ENCODE measurements around the gene RNMT.
"Not testable (repeated sequence)": the region's sequence is repeated elsewhere in the genome, so short reads cannot be mapped to it uniquely, and the experiment has no call there.

The RNMT gene

DNA sequence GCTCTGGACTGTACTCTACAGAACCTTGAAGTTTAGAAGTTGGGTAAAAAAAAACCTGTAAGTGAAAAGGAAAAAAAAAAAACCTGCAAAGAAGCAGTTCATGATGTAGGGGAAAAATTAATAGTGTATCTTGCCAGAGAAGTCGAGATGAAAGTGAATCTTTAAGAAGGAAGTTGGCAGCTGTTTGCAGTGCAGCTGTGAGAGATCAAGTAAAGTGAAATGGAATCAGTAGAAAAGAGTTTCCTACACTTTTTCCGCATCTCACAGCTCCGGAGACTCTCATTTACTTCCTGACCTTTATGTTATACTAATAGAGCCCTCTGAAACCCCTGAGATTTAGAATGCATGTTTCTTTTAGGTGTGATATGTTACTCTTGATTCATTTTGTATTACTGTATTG is 19.2 kb downstream of the RNMT start:
- DNase-seq = no peak

DNA sequence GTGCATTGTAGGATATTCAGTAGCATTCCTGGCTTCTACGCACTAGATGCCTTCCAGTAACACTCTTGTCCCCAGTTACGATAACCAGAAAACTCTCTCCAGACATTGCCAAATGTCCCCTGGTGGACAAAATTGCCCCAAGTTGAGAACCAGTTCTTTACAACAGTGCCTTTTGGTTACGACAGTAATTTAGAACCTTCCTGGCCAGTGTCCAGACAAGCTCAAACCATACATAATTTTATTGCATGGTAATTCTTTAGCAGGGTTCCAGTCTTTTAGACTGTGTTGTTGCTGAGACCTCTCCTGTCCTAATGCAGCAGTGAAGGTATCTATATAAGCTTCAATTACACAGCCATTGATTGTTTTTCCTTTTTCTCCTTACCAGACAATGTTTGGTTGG is 20.2 kb downstream of the RNMT start:
- no peak for DNase-seq

DNA sequence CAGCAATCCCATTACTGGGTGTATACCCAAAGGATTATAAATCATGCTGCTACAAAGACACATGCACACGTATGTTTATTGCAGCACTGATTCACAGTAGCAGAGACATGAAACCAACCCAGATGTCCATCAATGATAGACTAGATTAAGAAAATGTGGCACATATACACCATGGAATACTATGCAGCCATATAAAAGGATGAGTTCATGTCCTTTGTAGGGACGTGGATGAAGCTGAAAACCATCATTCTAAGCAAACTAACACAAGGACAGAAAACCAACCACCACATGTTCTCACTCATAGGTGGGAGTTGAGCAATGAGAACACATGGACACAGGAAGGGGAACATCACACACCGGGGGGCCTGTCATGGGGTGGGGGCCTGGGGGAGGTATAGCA is 25.1 kb downstream of the RNMT start:
- DNase-seq = not testable (repeated sequence)

DNA sequence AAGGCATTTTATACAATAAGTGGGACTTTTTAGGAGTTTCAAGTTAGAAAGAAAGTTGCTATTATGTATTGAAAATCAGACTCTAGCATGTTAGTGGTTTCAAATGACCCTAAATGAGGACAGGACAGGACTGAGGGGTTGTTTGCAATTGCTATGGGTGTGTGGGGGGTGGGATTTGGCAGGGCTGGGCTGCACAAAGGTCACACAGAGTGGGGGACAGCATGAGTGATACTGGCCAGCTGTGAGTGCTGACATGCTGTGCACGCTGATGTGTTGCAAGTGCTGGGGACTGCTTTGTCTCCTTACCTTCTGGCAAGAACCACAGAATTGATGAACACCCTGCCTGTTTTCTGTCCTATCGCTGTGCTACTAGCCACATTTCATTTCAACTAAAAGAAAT is 29.8 kb downstream of the RNMT start:
- no peak for DNase-seq

DNA sequence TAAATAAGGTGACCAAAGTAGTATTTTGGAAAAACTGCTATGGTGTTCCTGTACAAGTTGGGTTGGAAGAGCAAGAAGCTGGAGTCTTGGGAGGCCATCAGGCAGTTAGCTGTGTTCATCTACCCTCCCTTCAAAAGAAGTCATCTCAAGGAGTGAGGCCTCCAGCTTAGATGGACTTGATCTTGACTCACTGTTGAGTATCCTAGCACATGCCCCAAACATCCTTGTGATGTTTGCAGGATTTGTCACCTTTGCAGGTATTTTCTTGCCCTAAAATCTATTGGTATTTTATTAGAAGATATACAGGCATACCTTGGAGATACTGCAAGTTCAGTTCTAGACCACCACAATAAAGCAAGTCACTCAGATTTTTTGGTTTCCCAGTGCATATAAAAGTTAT is 30.2 kb downstream of the RNMT start:
- DNase-seq = no peak

DNA sequence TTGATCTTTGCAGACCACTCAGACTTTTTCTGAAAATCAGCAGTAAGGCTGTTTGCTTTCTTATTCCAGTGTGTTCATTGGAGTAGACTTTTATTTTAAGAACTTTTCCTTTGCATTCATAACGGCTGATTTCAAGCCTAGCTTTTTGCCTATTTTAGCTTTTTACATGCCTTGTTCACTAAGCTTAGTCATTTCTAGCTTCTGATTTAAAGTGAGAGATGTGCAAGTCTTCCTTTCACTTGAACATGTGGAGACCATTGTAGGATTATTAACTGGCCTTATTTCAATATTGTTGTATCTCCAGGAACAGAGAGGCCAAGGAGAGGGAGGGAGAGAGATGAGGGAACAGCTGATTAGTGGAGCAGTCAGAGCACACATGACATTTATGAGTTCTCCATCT is 32.1 kb downstream of the RNMT start:
- no peak for DNase-seq

DNA sequence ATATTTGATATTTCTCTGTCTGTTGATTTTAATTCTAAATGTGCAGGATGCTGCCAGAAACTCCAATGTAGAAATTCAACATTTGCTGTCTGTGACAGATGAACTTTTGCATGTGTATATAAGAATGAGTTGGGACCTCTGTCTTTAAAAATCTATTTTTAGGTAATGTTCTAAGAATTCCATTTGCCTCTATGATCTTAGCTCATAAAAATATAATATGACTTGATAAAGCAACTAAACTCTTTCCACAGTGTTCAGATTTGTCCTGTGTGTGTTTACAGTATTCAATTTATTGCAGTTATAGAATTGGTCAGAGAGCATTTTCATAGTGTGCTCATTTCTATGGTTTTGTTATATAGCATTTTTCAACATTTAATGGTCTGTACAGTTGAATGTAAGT is 33.6 kb downstream of the RNMT start:
- no peak for DNase-seq

DNA sequence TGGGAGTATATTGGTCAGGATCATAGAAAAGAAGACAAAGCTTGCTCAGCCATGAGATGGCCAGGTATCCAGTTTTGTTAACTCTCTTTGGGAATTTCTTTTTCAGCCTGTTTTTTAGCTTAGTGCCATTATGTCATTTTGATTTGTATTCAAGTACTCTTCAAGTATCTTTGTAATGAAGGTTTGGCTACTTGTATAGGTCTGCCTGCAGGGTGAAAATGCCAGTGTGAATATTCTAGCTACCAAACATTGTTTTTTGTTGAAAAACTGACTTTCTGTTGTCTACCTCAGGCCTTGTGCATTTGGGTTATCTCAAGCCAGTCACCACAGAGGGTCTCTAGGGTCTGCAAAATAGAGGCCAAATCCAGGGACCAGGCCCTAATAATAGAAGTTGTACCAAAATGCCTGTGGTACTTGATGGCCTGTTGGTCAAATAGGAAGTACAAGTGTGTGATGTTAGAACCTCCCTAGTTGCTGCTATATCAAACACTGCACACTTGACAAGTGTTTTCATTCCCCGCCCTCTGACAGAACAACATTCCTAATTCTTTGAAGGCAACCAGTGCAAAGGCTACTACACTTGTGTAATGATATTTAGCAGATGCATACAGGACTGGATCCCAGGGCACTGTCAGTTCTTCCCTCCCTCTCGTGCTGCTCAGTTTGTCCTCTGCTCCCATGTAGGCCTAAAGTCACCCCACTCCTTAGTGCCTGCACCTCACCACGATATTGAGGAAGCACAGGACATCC is 36.4 kb downstream of the RNMT start:
- no peak for DNase-seq

DNA sequence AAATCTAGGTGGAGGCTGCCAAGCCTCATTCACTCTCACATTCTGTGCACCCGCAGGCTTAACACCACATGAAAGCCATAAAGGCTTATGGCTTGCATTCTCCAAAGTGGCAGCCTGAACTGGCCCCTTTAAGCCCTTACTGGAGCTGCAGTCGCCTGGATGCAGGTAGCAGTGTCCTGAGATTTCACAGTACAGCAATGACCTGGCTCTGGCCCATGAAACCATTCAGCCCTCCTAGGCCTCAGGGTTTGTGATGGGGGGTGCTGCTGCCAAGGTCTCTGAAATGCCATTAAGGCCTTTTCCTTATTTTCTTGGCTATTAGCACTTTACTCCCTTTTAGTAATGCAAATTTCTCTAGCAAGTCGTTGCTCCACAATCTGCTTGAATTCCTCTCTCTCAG is 48.6 kb downstream of the RNMT start:
- DNase-seq = no peak

DNA sequence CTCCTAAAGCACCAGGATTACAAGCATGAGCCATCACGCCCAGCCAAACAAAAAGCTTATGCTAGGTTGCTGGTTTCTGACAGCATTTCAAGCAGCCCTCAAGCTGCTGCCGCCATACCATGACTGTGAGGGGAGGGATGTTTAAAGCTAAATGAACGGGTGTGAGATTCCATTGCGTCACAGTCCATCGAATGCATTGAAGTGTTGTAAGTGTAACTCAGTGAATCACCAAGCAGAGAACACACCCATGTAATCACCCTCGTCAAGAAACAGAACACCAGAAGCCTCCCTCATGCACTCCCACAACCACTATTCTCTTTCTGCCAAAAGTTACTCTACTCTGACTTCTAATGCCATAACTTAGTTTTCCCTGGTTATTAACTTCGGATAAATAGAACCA is 64.7 kb downstream of the RNMT start:
- DNase-seq = no peak

DNA sequence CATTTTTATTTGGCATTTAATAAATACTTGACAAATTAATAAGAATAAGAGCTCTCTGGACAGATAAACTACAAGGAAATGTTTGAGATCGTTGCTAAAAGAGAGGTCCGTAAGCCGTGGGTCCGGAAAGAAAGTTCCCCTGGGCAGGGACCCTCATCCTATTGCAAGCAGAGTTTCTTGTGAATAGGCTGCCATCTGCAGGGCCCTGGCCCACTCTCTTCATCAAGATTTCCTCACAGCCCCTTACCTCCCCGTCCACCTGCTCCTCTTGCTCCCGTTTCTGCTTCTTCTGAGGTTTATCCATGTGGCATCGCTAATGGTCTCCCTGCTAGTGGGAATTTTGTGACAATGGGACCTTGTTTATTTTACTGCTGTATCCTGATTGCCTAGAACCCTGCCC is 67.3 kb downstream of the RNMT start:
- no peak for DNase-seq

DNA sequence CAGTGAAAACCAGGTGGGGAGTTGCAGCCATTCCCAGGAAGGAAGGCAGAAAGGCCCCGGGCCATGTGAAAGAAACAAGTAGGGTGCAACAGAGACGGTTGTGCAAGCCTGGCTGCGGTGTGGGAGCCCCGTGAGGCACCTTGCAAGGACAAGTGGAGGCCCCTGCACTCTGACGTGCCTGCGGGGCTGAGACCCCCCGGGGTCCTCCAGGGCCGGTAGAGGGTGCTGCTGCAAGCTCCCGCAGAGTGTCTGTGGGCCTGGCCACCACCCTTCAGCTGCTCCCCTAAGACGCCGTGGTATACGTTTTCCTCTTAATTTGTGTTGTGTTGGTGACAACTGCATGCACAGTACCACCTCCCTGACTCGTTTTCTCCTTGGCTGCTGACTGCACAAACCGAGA is 70.0 kb downstream of the RNMT start:
- no peak for DNase-seq

DNA sequence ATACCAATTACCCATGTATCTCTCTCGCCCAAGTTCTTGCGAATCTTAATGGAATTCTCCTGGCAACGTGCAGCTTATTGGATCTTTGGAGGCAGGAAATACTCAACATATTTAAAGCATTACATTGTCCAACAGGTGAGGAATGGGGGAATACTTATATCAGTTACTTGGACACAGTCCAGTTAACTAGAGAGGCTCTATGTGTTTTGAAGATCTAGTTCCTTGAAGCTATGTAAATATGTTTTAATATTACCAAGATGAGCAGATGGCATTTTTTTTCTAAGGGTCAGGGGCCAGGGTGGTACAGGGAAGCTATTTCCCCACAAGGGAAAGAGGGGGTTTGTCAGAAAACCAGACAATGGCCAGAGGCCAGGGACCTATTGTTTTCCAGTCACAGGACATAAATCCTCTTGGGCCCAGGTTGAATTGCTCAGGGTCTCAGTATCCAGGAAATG is 70.7 kb downstream of the RNMT start:
- DNase-seq = no peak

DNA sequence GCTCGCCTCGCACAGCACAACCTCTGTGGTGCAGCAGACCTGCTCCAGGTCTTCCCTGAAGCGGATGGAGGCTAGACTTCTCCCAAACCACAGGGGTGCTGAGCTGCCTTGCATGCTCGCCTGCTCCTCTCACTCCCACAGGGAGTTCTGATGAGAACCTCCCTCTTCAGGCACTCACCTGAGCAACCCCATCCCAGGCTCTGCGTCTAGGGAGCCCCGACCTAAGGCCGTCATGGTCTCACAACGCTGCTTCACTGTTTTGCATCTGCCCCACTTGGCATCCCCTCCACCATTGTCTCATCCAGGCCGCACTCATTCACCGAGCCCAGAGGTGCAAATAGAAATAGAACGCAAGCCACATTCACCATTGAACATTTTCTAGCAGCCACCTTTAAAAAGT is 72.9 kb downstream of the RNMT start:
- no peak for DNase-seq

DNA sequence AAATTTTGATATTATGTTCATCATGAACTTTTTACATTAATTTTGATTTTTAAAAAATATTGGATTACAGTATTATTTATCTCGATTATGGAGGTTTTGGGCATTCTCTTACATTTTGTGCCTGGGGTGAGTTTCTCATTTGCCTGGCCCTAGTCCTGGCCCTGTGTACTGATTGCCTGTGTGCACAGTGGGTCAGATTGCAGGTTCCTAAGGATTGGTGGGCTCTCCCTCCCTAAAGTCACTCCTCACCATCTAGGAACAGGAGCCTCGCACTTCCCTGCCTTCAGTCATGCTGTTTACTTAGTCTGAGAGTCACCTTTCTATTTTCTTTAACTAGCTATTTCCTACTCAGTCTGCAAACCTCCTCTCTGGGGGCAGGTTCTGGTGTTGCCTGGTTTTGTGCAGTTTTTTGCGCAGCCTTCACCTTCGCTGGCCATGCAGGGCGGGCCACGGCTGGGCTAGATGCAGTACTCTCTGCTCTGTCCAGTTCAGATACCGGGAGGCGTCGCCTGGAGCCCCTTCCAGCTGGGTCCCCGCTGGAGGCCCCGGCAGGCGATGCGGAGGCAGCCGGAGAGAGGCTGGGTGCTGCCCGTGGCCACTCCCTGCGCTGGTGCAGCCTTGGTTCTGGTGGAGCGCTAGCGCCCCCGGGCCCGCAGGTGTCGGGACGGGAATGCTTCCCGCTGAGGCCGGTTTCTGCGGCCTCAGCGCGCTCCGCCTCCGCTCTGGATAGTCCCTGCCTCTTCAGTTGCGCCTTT is 74.2 kb downstream of the RNMT start:
- DNase-seq = peak in 3 of 5 donors; percentile 10 to 61 (median 19)

DNA sequence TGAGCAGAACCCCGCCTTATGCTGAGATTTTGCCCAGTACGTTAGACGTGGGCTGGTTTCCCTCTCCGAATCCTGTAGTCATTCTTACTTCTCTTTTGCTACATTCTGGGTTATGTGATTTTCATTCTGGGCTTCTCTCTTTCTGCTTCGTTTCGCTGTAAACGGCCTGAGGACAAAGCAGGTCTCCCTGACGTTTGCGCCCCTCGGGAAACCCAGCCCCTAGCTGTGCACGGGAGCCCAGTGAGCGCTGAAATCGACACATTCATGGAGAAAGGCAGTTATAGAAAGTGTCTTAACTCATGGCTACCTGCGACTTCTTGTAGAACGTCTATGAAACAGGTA is 74.8 kb downstream of the RNMT start:
- no peak for DNase-seq

DNA sequence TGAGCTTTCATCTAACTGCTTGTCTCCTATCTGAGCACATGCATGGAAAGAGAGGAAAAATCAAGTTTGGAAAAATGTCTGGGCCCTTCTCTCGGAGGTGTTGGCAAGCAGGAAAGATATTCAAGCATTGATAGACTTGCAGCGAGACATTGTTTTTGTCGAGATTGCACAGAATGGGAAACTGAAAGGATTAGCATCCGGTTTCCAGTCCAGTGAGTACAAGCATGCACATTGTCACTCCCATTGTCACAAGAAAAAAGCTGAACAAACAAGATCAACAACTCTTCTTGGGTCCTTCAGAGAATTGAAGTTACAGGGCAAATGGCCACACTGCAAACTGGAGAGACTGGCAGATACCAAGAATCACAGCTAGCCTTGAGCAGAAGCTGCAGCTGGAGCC is 77.8 kb downstream of the RNMT start:
- no peak for DNase-seq

DNA sequence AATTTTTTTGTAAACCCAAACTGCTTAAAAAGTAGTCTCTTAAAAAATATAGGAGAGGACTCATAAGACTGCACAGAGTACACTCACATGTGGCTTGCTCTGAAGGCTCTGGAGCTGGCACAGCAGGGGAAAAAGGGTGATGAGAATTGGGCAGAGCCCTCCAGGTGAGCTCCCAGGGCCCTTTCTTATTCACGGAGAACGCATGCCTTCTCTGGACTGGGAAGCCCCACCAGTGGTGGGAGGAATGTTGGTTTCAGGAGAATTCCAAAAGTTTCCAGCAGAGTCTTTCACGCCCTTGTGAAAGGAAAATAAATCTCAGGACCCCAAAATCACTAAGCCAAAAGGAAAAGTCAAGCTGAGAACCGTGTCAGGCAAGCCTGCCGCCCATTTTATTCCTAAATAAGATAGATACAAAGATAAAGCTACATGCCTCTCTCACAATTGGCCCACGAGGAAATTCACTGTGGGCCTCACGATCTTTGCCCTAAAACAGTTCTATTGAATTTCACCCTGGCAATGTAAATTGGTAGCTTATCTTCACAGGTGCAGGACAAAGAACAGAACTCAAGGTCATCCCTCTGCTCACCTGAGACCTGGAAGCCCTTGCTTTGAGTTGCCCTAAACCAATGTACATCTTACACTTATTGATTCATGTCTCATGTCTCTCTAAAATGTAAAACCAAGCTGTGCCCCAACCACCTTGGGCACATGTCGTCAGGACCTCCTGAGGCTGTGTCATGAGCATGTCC is 82.0 kb downstream of the RNMT start:
- DNase-seq = no peak

DNA sequence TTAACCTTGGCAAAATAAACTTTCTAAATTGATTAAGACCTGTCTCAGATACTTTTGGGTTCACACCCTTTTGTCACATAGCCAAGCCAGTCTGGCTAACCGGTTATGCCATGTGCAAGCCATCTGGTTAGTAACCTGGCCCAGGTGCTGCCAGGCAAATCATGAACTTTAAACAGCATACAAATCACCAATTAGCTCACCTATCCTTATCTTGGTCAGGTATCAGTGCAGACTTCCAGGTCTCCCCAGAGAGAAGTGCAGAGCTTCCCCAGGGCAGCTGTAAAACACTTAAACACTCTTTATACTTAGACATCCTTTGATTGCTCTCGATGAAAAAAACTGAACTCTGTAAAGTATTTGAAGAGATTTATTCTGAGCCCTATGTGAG is 82.6 kb downstream of the RNMT start:
- no peak for DNase-seq

DNA sequence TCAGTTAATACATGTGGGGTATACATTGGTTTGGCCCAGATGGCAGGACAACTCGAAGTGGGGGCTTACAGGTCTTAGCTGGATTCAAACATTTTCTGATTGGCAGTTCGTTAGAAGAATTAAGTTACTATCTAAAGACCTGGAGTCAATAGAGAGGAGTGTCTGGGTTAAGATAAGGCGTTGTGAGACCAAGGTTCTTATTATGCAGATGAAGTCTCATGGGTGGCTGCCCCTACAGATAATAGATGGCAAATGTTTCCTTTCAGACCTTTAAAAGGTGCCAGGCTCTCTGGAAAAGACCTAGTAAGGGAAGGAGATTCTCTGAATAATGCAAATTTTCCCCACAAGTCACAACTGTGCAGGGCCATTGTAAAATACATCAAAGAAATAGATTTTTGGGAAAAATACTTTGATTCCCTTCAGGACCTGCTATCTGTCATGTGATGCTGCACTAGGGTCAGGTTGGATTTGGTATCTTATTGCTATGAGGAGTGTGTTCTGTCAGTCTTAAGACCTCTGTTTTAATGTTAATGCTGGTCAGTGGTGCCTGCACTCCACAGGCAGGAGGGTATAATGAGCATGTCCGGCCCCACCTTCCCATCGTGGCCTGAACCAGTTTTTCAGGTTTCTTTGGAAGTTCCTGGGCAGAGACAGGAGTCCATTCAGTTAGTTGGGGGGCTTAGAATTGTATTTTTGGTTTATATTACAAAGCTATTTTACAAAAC is 83.2 kb downstream of the RNMT start:
- no peak for DNase-seq

DNA sequence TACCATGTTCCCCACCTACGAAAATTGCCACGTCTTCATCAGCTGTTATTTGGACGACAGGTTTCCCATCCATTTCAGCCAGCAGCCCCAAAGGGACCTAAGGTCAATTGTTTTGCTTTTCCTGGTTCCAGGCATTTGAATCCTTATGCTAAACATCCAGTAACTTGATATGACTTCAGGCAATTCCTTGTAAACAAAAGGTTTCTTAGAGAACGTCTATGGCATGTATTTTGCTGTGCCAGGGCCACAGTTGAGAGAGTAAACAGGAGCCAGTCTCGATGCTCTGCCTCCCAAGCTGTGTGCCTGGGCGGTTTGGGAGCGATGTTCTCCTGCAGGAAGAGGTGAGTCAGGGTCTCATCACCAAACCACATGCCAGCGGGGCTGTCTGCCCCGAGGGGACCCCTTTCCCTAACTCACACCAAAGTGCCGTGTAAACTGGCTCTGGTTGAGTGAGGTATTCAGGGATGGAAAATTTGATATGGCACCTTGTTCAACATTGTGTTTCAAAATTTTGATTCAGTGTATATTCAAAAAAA is 84.5 kb downstream of the RNMT start:
- DNase-seq = no peak

DNA sequence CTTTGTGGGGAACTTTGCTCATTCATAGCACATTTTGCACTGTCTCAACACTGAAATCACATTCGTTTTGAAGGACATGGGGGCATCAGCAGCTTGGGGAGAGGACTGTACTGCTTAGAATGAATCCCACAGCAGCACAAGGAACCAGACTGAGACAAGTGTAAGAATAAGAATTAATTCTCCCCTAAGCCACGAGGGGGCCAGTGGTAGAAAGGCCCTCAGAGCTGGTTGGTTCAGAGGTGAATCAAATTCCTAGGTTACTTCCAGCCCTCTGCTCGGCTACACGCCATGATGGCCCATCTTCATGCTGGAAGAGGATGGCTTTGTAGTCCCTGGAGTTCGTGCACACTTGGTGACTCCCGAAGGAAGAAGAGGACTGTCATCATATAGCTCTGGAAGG is 85.5 kb downstream of the RNMT start:
- DNase-seq = no peak

DNA sequence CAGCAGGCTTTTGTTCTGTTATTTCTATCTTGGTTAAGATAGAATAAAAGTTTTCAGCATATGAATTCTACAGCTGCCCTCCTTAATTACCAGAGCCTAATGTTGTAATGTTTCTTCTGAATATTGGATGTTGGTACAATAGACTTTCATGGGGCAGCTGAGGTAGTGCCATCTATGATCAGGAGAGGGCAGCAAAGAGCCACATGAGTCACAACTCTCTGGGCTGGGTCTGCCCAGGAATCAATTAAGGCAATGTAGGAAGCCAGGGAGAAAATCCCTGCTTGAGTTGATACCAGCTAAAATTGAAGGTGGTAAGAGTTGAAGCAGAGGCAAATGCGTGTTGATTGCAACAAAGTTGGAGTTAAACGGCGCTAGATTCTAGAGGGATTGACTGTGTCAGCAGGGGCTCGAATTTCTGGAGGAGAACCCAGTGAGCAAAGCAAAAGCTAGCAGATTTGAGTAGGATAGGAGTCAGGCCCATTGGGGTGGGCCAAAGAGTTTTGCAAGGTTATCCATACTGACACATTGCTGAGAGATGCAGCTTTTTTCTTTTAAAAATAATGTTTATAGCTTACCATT is 86.9 kb downstream of the RNMT start:
- peak in 3 of 5 donors; percentile 11 to 46 (median 43) for DNase-seq

Measured in T-helper 1 cell (primary cell).